ENCODE results near the gene OS9. TPM values are rescaled to one million over a fixed set of nuclear protein-coding genes. Genes with fewer than 3 reads are reported as not detected.
"Not testable (repeated sequence)": the region's sequence is repeated elsewhere in the genome, so short reads cannot be mapped to it uniquely, and the experiment has no call there.

Gene OS9
- 221 and 235 TPM in 2 replicates for total RNA-seq (2014; rRNA removed; shearing (Covaris generic))

GRCh38 chr12:57693659-57694458, at the start of gene OS9:
OS9 (plus strand) TSS chr12:57694132; CDS start chr12:57694162, 30 bp downstream.
- DNase-seq (ENCODE audit: low spot score): peak; percentile 98

GRCh38 chr12:57645990-57646658, 47.8 kb upstream of the OS9 start:
- DNase-seq (ENCODE audit: low spot score): not testable (repeated sequence)

GRCh38 chr12:57646659-57647049, 47.3 kb upstream of the OS9 start:
- not testable (repeated sequence) for DNase-seq (ENCODE audit: low spot score)

- DNase-seq (ENCODE audit: low spot score): no peak
Measured at GRCh38 chr12:57654042-57654441, 39.9 kb upstream of the OS9 start.

GRCh38 chr12:57655541-57656240, 38.2 kb upstream of the OS9 start:
- no peak for DNase-seq (ENCODE audit: low spot score)

- DNase-seq (ENCODE audit: low spot score): not testable (repeated sequence)
Measured at GRCh38 chr12:57656408-57656807, 37.5 kb upstream of the OS9 start.

- no peak for DNase-seq (ENCODE audit: low spot score)
Measured at GRCh38 chr12:57657744-57658143, 36.2 kb upstream of the OS9 start.

- DNase-seq (ENCODE audit: low spot score): no peak
Measured at GRCh38 chr12:57658890-57659289, 35.0 kb upstream of the OS9 start.

GRCh38 chr12:57661376-57661775, 32.6 kb upstream of the OS9 start:
- DNase-seq (ENCODE audit: low spot score): no peak

GRCh38 chr12:57665066-57665820, 28.7 kb upstream of the OS9 start:
- DNase-seq (ENCODE audit: low spot score): not testable (repeated sequence)

GRCh38 chr12:57666897-57667296, 27.0 kb upstream of the OS9 start:
- no peak for DNase-seq (ENCODE audit: low spot score)

- DNase-seq (ENCODE audit: low spot score): not testable (repeated sequence)
Measured at GRCh38 chr12:57669691-57670090, 24.2 kb upstream of the OS9 start.

- DNase-seq (ENCODE audit: low spot score): not testable (repeated sequence)
Measured at GRCh38 chr12:57671811-57672210, 22.1 kb upstream of the OS9 start.

- no peak for DNase-seq (ENCODE audit: low spot score)
Measured at GRCh38 chr12:57672801-57673200, 21.1 kb upstream of the OS9 start.

- no peak for DNase-seq (ENCODE audit: low spot score)
Measured at GRCh38 chr12:57674691-57675090, 19.2 kb upstream of the OS9 start.

- DNase-seq (ENCODE audit: low spot score): not testable (repeated sequence)
Measured at GRCh38 chr12:57677947-57678346, 16.0 kb upstream of the OS9 start.

- DNase-seq (ENCODE audit: low spot score): no peak
Measured at GRCh38 chr12:57679697-57680096, 14.2 kb upstream of the OS9 start.

GRCh38 chr12:57687862-57688261, 6.1 kb upstream of the OS9 start:
- no peak for DNase-seq (ENCODE audit: low spot score)

GRCh38 chr12:57688931-57689330, 5.0 kb upstream of the OS9 start:
- DNase-seq (ENCODE audit: low spot score): no peak

GRCh38 chr12:57692500-57692899, 1.4 kb upstream of the OS9 start:
- DNase-seq (ENCODE audit: low spot score): no peak

GRCh38 chr12:57693317-57693658, 644 bp upstream of the OS9 start:
- no peak for DNase-seq (ENCODE audit: low spot score)

GRCh38 chr12:57694459-57695019, 607 bp downstream of the OS9 start:
- DNase-seq (ENCODE audit: low spot score): no peak

Data from H4 (cell line).